Natural killer cell (primary cell): ENCODE data around the gene DBNDD2. TPM values are rescaled to one million over a fixed set of nuclear protein-coding genes. Genes with fewer than 3 reads are reported as not detected.

Source experiments
- ATAC-seq, 3 donors: fragments of 150-1000 bp in 2 of 3; fragments of 200-7000 bp in 1 of 3; cut with Tn5 transposase; 1 replicate in 1 of 3; 2 replicates in 2 of 3; pipeline ENCODE4 v1.10.0; 2021; ENCODE audit warnings: mild to moderate bottlenecking in 2 of 3, moderate library complexity in 2 of 3
- DNase-seq, 2 donors: peaks; one replicate each; pipeline versions ENCODE4 v3.0.0 to v3.0.0-alpha.2; 2013 to 2021; ENCODE audit warnings: mixed read lengths in 1 of 2
- H3K27ac ChIP-seq: one replicate; pipeline ENCODE4 v1.5.1; 2013; ENCODE audit warnings: mild to moderate bottlenecking, low read length
- H3K27me3 ChIP-seq: one replicate; pipeline ENCODE4 v1.6.1; 2013; ENCODE audit warnings: low read length; ENCODE audit not compliant: control insufficient read depth, insufficient read depth
- H3K36me3 ChIP-seq: one replicate; pipeline ENCODE4 v1.6.1; 2013; ENCODE audit warnings: low read length; ENCODE audit not compliant: control insufficient read depth, insufficient read depth
- H3K4me1 ChIP-seq: one replicate; pipeline ENCODE4 v1.6.1; 2013; ENCODE audit warnings: low read length; ENCODE audit not compliant: control insufficient read depth, insufficient read depth
- H3K4me3 ChIP-seq: one replicate; pipeline ENCODE4 v1.5.1; 2013; ENCODE audit warnings: low read length
- H3K9me3 ChIP-seq: one replicate; pipeline ENCODE4 v1.6.1; 2013; ENCODE audit warnings: low read length; ENCODE audit not compliant: control insufficient read depth, insufficient read depth
- H3K27ac Mint-ChIP-seq, 2 donors: one replicate each; pipeline ENCODE4 v1.8.0; 2022; ENCODE audit warnings: mild to moderate bottlenecking in 2 of 2, mixed read lengths in 2 of 2, moderate library complexity in 1 of 2
- H3K27me3 Mint-ChIP-seq, 2 donors: one replicate each; pipeline ENCODE4 v1.8.0; 2022; ENCODE audit warnings: low read depth in 2 of 2, mixed read lengths in 2 of 2
- H3K36me3 Mint-ChIP-seq: one replicate; pipeline ENCODE4 v1.8.0; 2022; ENCODE audit warnings: mixed read lengths
- H3K4me1 Mint-ChIP-seq, 2 donors: one replicate each; pipeline ENCODE4 v1.8.0; 2022; ENCODE audit warnings: mixed read lengths in 2 of 2
- H3K4me3 Mint-ChIP-seq: one replicate; pipeline ENCODE4 v1.8.0; 2022; ENCODE audit warnings: mild to moderate bottlenecking, moderate library complexity, mixed read lengths
- H3K9me3 Mint-ChIP-seq, 2 donors: one replicate each; pipeline ENCODE4 v1.8.0; 2022; ENCODE audit warnings: mixed read lengths in 2 of 2
- CTCF ChIP-seq: fragments of 200-600 bp; IDR thresholded peaks from one replicate; pipeline ENCODE4 v1.8.0; 2022; ENCODE audit warnings: antibody characterized with exemption
- WGBS: methylation state at CpG from one replicate; pipeline ENCODE4 v1.1.7; 2013; ENCODE audit warnings: missing lambda C conversion rate; ENCODE audit not compliant: insufficient coverage; 5-methylcytosine and 5-hydroxymethylcytosine counted together
- intact Hi-C: fragments of 100-400 bp; cut with micrococcal nuclease; formaldehyde crosslinking; loops from one replicate; pipeline ENCODE4 v1.14.2; 2022
- total RNA-seq, 4 donors: library from RNA; stranded (reverse); fragments of 120-200 nt in 1 of 4; gene quantifications; one replicate each; pipeline versions ENCODE4 v1.2.3 to v1.2.4, GENCODE V29; 2013 to 2022

DBNDD2 gene
- total RNA-seq, 3 donors from 2014 or later (not counting 1 experiment from before 2014, with no cell fraction given) = 13.0 to 14.7 (median 13.3) TPM

GRCh38 chr20:45390931-45391330, 17.2 kb upstream of the DBNDD2 start:
- ATAC-seq = no peak
- Histone ChIP-seq H3K4me1 (no peaks in the 10 kb centered on the region), H3K9me3 (no peaks in the 10 kb centered on the region), H3K27ac (no peak overlapping the region), H3K27me3 (no peaks in the 10 kb centered on the region), H3K4me3 (no peak overlapping the region), H3K36me3 (no peaks in the 10 kb centered on the region)
- Mint-ChIP-seq H3K9me3 (no peaks in the 10 kb centered on the region), H3K27me3 (no peaks in the 10 kb centered on the region), H3K4me1 (peaks cover 4 to 7% of the 10 kb centered on the region in 2 donors), H3K27ac (no peak overlapping the region), H3K4me3 (no peak overlapping the region), H3K36me3 (peaks cover 6% of the 10 kb centered on the region)
- no peak for DNase-seq
- no CpG with 5 or more reads among the region's 2 CpGs for WGBS
- no peak for TF ChIP-seq CTCF
- intact Hi-C loops = no loop called here

- no peak overlapping the region for H3K4me3 Mint-ChIP-seq
- peaks cover 6% of the 10 kb centered on the region for H3K36me3 Mint-ChIP-seq
- DNase-seq (no peak), ATAC-seq (no peak)
- intact Hi-C loops = no loop called here
- no peaks in the 10 kb centered on the region for H3K4me1 ChIP-seq
- H3K27ac Mint-ChIP-seq = no peak overlapping the region
- H3K27me3 ChIP-seq = no peaks in the 10 kb centered on the region
- no peak for TF ChIP-seq CTCF
- no peaks in the 10 kb centered on the region for H3K9me3 ChIP-seq
- 80% methylated on average over 1 of the region's 2 CpGs for WGBS
- H3K27me3 Mint-ChIP-seq = no peaks in the 10 kb centered on the region
- H3K36me3 ChIP-seq = no peaks in the 10 kb centered on the region
- no peak overlapping the region for H3K27ac ChIP-seq
- H3K4me3 ChIP-seq = no peak overlapping the region
- H3K4me1 Mint-ChIP-seq = peaks cover 4 to 7% of the 10 kb centered on the region in 2 donors
- H3K9me3 Mint-ChIP-seq = no peaks in the 10 kb centered on the region
Measured at GRCh38 chr20:45391559-45391958, 16.5 kb upstream of the DBNDD2 start.

GRCh38 chr20:45392733-45393132, 15.4 kb upstream of the DBNDD2 start:
- Mint-ChIP-seq H3K9me3 (no peaks in the 10 kb centered on the region), H3K4me1 (peaks cover 4 to 7% of the 10 kb centered on the region in 2 donors), H3K36me3 (peaks cover 6% of the 10 kb centered on the region), H3K4me3 (no peak overlapping the region), H3K27me3 (no peaks in the 10 kb centered on the region), H3K27ac (no peak overlapping the region)
- H3K9me3 ChIP-seq = no peaks in the 10 kb centered on the region
- H3K27me3 ChIP-seq = no peaks in the 10 kb centered on the region
- ATAC-seq (no peak), DNase-seq (no peak)
- H3K4me3 ChIP-seq = no peak overlapping the region
- no peaks in the 10 kb centered on the region for H3K4me1 ChIP-seq
- no peak for TF ChIP-seq CTCF
- H3K27ac ChIP-seq = no peak overlapping the region
- intact Hi-C loops = no loop called here
- WGBS = 95% methylated on average over 3 of the region's 3 CpGs
- H3K36me3 ChIP-seq = no peaks in the 10 kb centered on the region
